Neural crest cell (in vitro differentiated cells): ENCODE measurements around the gene LMAN2. TPM values are rescaled to one million over a fixed set of nuclear protein-coding genes. Genes with fewer than 3 reads are reported as not detected.

Experiments
- DNase-seq: peaks from one replicate; pipeline ENCODE4 v3.0.0; 2021; ENCODE audit warnings: low read depth, mixed read lengths, low spot score
- H3K27ac Mint-ChIP-seq: one replicate; pipeline ENCODE4 v1.8.0; 2021; ENCODE audit warnings: mild to moderate bottlenecking, mixed read lengths; ENCODE audit not compliant: unreplicated experiment
- H3K27me3 Mint-ChIP-seq: 2 replicates; pipeline ENCODE4 v1.8.0; 2021; ENCODE audit warnings: low read depth, mild to moderate bottlenecking, mixed read lengths
- H3K36me3 Mint-ChIP-seq: 2 replicates; pipeline ENCODE4 v1.8.0; 2021; ENCODE audit warnings: low read depth, mild to moderate bottlenecking, mixed read lengths
- H3K4me1 Mint-ChIP-seq: 2 replicates; pipeline ENCODE4 v1.8.0; 2021; ENCODE audit warnings: mixed read lengths
- H3K4me3 Mint-ChIP-seq: one replicate; pipeline ENCODE4 v1.8.0; 2021; ENCODE audit warnings: mild to moderate bottlenecking, mixed read lengths
- H3K9me3 Mint-ChIP-seq: 2 replicates; pipeline ENCODE4 v1.8.0; 2021; ENCODE audit warnings: mixed read lengths
- total RNA-seq: library from RNA; stranded (reverse); gene quantifications from 2 replicates; pipeline ENCODE4 v1.2.1, GENCODE V29; 2021
- TF ChIP-seq, protein P1 (sequence below): fragments of 200-600 bp; sonication (generic); conservative IDR thresholded peaks from 2 replicates; pipeline ENCODE4 v1.5.0; 2021; ENCODE audit warnings: antibody characterized with exemption, mild to moderate bottlenecking

Gene LMAN2
- total RNA-seq, 1 donor from 2014 or later = 80.5 TPM

DNA sequence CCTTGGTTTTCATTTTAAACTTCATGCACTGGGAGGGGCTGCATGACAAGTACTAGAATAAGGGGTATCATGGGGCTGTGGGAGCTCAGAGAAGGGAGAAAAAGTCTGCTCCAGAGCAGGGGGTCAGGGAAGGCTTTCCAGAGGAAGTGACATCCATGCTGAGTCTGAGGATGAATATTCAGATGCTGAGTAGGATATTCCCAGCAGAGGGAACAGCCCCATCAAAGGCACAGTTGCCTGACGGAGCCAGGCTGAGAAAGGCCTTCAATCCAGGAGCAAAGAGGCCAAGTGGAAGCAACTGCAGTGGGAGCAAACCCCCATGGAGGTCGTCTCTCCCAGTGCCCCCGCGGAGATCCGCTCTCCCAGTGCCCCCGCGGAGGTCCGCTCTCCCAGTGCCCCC is 44.6 kb upstream of the LMAN2 start:
- Mint-ChIP-seq H3K4me3 (no peak overlapping the region), H3K27ac (no peak overlapping the region), H3K9me3 (no peaks in the 10 kb centered on the region), H3K36me3 (no peaks in the 10 kb centered on the region), H3K4me1 (peaks cover 8% of the 10 kb centered on the region), H3K27me3 (peaks cover 3% of the 10 kb centered on the region)
- TF ChIP-seq, protein P1, sequence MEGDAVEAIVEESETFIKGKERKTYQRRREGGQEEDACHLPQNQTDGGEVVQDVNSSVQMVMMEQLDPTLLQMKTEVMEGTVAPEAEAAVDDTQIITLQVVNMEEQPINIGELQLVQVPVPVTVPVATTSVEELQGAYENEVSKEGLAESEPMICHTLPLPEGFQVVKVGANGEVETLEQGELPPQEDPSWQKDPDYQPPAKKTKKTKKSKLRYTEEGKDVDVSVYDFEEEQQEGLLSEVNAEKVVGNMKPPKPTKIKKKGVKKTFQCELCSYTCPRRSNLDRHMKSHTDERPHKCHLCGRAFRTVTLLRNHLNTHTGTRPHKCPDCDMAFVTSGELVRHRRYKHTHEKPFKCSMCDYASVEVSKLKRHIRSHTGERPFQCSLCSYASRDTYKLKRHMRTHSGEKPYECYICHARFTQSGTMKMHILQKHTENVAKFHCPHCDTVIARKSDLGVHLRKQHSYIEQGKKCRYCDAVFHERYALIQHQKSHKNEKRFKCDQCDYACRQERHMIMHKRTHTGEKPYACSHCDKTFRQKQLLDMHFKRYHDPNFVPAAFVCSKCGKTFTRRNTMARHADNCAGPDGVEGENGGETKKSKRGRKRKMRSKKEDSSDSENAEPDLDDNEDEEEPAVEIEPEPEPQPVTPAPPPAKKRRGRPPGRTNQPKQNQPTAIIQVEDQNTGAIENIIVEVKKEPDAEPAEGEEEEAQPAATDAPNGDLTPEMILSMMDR = no peak
- DNase-seq = no peak

DNA sequence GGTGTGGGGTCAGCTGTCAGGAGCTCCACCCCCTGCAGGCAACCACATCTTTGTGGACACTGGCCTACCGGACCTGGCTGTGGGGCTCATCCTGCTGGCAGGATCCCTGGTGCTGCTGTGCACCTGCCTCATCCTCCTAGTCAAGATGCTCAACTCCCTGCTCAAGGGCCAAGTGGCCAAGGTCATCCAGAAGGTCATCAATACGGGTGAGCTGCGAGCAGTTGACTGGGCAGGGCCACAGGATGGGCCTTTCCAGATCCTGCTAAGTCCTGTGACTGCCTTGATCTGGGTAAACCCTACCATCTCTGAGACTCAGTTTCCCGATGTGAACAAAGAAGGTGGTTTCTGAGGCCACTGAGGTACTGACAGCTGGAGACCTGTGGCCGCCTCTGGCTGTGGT is 42.5 kb upstream of the LMAN2 start:
- peaks cover 26% of the 10 kb centered on the region for H3K4me1 Mint-ChIP-seq
- H3K27ac Mint-ChIP-seq = no peak overlapping the region
- H3K4me3 Mint-ChIP-seq = no peak overlapping the region
- H3K36me3 Mint-ChIP-seq = no peaks in the 10 kb centered on the region
- TF ChIP-seq, protein P1 = no peak
- peaks cover 3% of the 10 kb centered on the region for H3K27me3 Mint-ChIP-seq
- no peaks in the 10 kb centered on the region for H3K9me3 Mint-ChIP-seq
- no peak for DNase-seq

DNA sequence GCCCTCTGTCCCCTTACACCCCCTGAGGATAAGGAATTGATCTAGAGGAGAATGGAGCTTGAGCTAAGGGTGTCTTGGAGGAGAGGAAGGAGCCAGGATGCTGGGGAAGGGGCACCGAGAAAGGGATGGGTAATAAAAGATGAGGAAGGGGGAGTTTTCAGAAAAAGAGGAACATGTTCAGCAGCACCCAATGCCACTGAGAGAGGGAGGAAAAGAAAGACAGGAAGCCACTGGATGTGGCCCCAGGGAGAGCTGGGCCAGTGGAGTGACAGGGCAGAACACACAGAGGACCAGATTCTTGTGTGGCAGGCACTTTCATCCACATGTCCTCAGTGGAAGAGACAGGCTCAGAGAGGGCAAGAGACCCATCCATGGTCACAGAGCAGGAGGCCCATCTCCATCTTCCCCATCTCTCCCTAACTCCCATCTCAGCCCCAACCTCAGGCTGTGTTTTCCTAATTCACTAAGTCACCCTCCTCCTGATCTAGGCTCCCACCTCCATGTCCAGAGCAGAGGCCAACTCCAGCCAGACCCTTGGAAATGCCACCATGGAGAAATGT is 41.8 kb upstream of the LMAN2 start:
- Mint-ChIP-seq H3K9me3 (no peaks in the 10 kb centered on the region), H3K27me3 (peaks cover 3% of the 10 kb centered on the region), H3K4me1 (peaks cover 33% of the 10 kb centered on the region), H3K4me3 (no peak overlapping the region), H3K36me3 (no peaks in the 10 kb centered on the region), H3K27ac (peak overlapping the region; percentile 91)
- DNase-seq = no peak
- TF ChIP-seq, protein P1 = no peak

DNA sequence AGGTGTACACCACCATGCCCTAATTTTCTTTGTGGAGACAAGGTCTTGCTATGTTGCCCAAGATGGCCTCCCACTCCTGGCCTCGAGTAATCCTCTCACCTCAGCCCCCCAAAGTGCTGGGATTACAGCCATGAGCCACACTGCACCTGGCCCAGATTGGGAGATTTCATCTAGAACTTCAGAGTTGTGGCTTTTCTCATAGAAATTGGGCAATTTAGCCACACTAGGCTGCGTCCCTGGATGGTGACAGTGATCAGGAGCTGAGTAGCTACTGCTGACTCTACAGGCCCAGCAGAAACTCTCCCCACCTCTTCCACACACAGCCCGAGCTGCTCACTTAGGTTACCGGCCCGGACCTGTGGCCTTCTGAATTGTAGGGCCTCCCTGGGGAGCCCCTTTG is 41.3 kb upstream of the LMAN2 start:
- peaks cover 3% of the 10 kb centered on the region for H3K27me3 Mint-ChIP-seq

DNA sequence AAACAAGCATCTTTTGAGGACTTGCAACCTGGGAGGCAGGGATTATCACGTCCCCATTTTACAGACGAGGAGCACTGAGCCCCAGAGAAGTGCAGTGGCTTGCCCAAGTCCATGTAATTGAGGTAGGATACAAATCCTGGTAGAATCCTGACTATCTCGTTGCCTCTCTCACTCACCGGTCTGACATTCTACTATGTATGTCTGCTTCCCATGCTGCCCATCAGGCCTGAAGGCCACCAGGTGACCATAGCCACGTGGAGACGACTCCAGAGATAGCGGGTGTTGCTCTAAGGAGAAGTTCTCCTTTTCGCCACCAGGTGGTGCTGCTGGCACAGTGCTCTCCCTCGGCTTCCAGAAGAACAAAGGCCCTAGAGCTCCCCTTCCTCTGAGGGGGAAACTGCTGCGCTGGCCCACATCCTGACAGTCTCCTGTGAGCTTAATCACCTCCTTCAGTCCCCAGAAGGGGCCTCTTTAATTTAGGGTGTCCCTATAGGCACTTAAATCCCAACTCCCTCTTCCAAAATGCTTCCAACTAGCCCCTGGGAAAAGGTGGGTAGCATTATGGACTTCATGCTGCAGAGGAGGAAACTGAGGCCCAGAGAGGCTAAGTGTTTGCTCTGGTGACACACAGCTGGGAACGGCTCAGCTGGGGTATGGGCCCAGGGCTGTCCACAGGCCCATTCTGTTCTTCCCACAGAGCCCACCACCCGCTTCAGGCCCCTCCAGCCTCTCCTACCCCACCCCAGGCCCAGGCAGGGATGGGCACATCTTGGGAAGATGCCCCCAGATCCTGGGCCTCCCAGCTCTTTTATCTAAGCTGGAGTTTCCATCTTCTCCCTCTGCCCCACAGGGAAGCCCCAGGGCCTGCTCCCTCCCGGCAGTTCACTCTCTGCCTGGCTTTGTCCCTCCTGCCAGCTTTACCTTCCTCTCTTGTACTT is 39.2 kb upstream of the LMAN2 start:
- H3K4me3 Mint-ChIP-seq = peak overlapping the region; percentile 13
- H3K27me3 Mint-ChIP-seq = peaks cover 3% of the 10 kb centered on the region
- DNase-seq = peak; percentile 91
- no peaks in the 10 kb centered on the region for H3K9me3 Mint-ChIP-seq
- TF ChIP-seq, protein P1 = peak; percentile 99
- H3K4me1 Mint-ChIP-seq = peaks cover 34% of the 10 kb centered on the region
- H3K27ac Mint-ChIP-seq = peak overlapping the region; percentile 88
- no peaks in the 10 kb centered on the region for H3K36me3 Mint-ChIP-seq

More for the DNA sequence above, 41.3 kb upstream of the LMAN2 start:
- peak overlapping the region; percentile 91 for H3K27ac Mint-ChIP-seq
- TF ChIP-seq, protein P1 = no peak
- H3K36me3 Mint-ChIP-seq = no peaks in the 10 kb centered on the region
- no peak overlapping the region for H3K4me3 Mint-ChIP-seq
- H3K9me3 Mint-ChIP-seq = no peaks in the 10 kb centered on the region
- H3K4me1 Mint-ChIP-seq = peaks cover 34% of the 10 kb centered on the region
- no peak for DNase-seq
